DND-41 (cell line): ENCODE results near the gene ZCCHC13.

Source experiments
- CTCF ChIP-seq: IDR thresholded peaks from 2 replicates; pipeline ENCODE4 v1.5.1; 2012; ENCODE audit warnings: borderline replicate concordance, low read length, moderate library complexity, mild to moderate bottlenecking; ENCODE audit not compliant: poor library complexity, severe bottlenecking; ENCODE audit errors: extremely low read depth
- EZH2 ChIP-seq: IDR thresholded peaks from 3 replicates; pipeline ENCODE4 v1.6.1; 2012; ENCODE audit warnings: borderline replicate concordance, low read depth, mild to moderate bottlenecking, moderate library complexity, low read length, inconsistent platforms; ENCODE audit not compliant: severe bottlenecking

GRCh38 chrX:74304016-74304415 is at the start of gene ZCCHC13:
- TF ChIP-seq CTCF = no peak
- TF ChIP-seq EZH2 = no peak
